Occipital lobe (tissue), 3 donors: Measurements from ENCODE around the gene PCDHAC2. TPM values are rescaled to one million over a fixed set of nuclear protein-coding genes. Genes with fewer than 3 reads are reported as not detected.

Experiments
- DNase-seq: peaks from one replicate; lab custom pipeline; 2025; lab: John Stamatoyannopoulos, UW
- small RNA-seq: library from RNA; depleted of rRNA; stranded (forward); fragments of <200 nt; gene quantifications from one replicate; pipeline ENCODE3, GENCODE V24; 2014
- total RNA-seq: library from RNA; depleted of rRNA; stranded (reverse); fragments of >200 nt; gene quantifications from one replicate; pipeline ENCODE4 v1.2.3, GENCODE V29; 2014

The PCDHAC2 gene
- total RNA-seq, 1 donor from 2014 or later: 33.5 TPM

DNA sequence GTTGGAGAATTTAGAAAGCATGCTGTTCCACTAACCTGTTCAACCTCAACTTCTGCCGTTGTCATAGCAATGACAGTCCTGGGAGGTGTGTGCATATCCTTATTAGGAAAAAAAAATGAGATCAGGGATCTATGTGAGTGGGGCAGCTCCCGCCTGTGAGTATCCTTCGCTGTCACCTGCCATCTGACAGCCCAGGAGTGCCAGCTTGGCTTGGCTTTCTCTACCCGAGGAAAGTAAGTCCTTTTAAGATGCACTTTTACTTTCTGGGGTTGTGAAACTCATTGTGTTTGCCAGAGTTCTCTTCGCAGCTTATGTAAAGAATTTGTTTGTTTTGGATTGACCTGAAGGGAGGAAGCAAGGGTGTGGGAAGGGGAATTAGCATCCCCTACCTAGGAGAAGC lies 21.8 kb downstream of the PCDHAC2 start:
- no peak for DNase-seq

DNA sequence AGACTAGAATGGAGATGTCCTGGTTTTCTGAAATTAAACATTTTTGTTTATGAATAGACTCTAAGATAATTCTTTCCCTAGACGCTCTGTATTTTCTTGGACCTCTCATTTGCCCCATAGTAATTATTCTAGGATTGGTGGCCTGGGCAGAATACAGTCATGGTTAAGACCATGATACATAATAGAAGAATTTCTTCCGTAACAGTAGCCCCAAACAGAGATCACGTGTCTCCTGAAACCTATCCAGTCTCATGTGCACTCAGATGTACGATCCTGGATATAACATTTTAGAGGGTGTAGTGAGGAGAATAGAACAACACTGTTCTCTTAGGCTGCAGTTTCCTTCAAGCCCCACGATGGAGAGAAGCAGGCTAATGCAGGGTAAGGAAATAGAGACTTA lies 22.3 kb downstream of the PCDHAC2 start:
- DNase-seq: no peak

DNA sequence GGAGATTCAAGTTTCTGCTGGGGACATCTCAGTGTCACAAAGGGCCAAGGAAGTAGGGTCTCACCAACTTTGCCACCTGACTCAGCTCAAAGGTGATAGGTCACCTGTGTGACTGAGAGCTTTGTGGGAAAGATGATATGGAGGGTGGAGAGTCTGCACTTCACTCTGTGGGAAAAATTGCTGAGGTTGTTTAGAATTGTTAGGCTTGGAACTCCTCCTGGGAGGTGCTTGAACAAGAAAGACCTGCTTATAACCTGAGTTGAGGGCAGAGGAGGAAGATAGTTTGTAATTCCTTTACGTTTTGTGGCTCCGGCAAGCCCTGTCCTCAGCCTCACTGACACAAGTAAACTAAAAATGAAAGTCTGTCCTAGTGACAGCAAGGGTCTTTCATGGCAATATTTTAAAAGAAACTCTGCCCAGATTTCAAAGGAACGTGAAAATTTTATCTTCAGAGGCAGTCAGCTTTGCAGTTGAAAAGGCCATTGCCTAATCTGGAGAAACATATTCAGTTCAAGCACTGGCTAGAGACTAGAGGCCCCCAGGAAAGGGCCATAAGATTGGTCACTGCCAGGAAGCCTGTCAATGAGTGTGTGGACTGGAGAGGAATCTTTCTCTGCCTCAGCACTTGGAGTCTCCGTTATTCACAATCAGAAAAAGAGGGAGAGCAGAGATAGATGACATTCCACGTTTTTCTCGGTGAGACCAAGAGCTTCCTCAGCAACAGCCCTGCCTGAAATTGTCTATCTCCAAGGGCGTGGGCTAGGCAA lies 23.2 kb downstream of the PCDHAC2 start:
- no peak for DNase-seq

DNA sequence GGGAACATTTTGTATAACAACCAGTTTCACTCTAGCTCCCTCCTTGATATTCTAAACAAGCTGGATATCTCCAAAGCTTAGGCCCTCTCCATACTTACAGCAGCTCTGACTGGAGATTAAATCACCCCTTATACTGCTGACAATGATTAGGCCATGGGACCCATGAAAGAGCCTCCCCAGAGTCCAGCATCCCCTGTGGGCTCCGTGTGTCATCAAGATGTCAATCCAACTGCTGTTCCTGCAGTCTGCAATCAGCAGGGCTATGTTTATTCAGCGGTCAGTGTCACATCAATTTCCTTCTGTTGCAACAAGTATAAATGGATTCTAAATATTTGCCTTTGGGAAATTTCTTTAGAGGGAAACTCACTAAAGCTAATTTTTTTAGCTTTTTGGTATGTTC lies 26.6 kb downstream of the PCDHAC2 start:
- DNase-seq: no peak

DNA sequence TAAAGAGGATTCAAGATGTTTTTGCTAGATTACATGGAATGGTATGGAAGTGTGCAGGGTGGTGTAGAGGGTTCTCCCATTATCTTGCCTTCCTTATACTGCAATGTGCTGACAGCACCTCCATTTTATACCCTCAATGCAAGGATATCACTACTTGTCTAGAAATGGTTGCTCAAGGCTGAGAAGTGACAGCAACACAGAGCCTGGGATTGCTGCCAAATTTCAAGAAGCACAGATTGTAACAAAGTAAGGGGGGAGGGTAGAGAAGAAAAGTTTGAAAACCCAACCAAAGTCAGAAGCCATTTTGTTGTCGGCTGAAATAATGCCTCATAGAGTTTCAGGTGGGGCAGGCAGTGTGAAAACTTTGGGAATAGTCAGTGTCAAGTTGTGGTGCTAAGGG lies 29.8 kb downstream of the PCDHAC2 start:
- no peak for DNase-seq

DNA sequence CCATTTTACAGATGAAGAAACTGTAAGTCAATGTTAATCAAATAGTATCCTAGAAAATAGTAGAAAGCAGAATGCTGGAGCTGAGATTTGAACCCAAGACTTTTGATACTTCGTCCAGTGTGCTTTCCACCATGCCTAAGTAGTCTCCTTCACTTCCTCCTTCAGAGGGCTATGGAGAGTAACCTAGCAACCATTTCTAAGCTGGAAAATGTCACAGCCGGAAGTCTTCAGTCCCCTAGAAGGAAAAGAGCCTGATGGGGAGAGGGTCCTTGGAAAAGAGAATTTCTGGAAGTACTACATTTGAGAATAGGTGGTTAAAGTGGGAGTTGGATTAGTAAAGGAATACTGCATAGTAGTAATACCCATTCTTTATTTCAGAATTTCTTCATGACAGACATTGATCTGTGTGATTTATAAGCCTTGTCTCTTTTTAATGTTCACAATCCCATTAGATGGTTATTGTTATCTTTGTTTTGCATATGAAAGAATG lies 32.7 kb downstream of the PCDHAC2 start:
- no peak for DNase-seq

DNA sequence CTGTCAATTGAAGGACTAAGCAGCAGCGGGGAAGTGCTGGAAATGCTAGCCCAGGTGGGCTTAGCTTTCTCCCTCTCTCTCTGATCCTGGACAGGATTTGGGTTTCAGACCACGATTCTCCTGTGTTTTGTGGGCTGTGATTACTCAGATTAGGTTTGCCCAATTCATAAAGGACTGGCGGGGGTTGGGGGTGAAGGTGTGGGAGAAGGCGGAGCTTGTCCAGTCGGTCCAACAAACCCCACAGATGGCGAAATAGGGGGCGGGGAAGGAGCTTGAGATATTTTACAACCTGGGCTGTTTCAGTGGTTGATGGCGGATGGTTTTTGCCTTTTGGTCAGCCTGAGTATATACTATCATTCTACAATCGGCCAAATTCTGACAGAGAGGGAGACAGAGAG lies 35.2 kb downstream of the PCDHAC2 start:
- DNase-seq: no peak

DNA sequence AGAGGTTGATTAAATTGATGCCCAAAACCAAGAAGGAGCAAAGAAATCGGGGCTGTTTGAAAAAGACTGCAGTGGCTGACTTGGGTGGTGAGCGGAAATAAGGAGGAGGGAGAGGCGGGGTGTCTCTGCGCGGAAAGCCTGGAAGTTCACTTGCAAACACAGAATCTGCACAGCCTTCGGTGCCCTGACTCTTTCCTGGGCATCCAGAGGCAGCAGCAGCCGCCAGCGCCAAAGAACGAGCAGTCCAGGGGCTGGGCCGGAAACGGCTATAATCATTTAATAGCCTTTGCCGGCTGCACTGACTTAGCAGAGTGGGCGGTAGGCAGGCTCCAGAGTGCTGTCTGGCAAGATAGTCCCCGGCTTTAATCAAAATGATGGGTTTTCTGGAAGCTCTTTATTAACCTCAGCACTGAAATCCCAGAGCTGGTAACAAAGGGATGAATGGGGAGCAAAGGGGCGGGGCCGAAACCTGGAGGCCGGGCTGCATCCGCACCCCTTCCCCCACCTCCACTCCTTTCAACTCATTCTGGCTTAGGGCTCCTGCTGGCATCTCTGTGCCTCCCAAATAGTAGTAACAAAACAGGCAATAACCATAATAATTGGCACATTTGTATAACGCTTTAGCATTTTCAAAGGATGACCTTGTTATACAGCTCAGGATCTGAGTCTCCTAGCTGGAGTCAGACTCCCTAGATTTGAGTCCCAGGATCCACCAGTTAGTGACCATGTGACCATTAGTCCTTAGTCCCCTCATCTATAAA lies 35.7 kb downstream of the PCDHAC2 start:
- no peak for DNase-seq

DNA sequence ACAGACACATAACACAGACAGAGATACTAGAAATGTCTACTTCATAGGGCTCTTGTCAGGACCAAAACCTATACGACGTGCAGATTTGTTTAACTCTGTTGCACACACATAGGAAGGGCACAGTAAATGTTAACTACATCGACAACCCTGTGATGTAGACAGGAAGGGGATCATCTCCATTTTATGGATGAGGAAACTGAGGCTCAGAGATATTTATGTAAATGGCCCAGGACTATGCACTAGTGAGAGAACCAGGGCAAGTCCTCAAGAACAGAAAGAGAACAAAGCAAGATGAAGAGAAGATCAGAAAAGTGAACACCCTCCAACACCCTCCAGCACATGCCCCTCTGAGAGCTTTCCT lies 36.3 kb downstream of the PCDHAC2 start:
- DNase-seq: no peak

DNA sequence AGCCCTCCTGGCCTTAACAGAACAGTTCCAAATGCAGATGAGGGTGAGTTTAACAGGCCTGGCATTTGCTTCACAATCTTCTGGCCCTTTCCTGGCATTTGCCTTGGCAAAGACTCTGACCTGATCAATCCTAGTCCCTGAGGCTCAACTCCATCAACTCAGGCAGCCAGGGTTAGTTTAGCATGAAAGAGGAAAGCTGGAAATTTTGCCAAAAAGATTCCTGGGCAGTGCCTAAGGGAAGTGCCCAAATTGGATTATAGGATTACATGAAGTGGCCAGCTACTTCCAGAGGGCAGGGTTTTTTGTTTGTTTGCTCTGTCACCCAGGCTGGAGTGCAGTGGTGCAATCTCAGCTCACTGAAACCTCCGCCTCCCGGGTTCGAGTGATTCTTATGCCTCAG lies 36.8 kb downstream of the PCDHAC2 start:
- DNase-seq: no peak

DNA sequence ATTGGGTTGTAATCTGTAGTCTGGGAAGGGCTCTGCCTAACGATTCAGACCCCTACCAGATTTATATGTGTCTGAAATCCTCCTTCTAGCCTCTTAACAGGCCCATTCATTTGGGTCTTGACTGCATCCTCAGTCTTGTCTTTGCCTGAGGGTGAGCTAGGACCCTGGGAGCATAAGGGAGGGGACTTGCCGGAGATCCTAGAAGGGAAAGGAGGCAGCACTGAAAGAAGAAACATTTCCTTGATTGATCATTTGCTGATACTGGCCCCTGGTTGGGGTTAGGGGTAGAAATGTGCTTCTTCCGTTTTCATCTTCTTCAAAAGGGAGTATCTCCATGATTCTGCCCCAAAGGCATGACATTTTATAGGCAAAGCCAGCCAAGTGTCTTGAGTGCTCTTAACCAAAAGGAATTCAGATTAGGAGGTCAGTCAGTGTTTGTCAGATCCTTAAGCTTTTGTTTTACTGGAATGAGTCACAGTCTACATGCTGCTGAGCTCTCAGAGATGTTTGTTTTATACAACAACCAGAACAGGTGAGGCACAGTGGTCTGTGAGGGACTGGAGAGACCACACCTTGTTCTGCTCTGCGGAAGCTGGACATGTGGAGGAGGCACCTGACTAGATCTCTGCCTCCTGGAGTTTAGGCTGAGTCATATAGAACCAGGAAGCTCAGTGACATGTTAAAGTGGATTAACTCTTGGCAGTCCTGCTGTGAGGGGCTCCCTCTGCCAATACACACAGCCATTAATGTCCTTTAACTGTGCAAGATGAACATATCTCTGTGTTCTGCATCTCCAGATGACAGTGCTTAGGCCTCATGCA lies 37.7 kb downstream of the PCDHAC2 start:
- no peak for DNase-seq

DNA sequence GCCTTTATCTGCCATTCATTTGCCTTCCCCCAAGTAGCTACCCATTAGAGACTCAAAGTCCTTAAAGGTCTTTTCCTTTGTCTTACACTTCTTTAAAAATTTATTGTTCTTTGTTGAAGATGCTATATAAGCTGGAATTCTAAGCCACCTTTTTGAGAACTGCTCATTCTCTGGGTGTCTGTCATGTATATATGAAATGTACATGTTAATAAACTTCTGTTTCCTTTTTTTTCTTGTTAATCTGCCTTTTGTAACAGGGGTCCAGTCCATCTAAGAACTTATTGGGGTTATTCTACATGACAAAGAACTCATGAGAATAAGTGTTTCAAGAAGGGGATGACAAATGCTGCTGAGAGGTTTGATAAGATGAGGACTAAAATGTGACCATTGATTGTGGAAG lies 41.5 kb downstream of the PCDHAC2 start:
- DNase-seq: no peak

DNA sequence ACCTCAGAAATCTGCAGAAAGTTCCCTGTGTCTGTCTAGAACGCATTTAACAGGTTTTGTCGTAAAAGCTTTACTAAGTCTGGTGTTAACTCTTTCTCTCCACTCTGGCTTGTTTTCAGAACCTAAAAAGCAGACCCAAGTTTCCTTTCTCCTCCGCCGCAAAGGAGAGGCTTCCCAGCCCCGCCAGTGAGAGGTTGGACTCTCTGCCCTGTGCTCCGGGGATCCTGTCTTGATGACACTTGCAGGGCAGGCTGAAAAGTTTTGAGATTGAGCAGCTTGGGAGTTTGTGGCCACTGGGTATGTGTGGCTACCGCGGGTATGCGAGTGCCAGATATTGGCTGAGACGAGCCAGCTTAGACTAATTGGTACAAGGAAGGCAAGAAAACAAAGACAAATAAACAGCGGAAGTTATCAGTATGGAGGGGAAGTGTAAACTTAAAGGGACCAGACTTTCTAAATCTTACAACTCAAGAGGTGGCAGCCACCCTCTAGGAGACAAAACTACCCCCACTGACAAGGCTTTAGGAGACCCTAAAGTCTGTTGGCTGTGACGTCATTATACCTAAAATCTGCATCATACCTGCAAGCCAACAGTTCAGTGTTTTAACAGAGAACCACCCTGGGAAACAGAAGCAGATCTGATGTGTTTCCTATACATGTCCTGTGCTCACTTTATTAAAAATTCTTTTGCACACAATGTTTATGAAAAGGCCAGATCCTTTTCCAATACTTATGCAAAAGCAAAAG lies 43.9 kb downstream of the PCDHAC2 start:
- no peak for DNase-seq

DNA sequence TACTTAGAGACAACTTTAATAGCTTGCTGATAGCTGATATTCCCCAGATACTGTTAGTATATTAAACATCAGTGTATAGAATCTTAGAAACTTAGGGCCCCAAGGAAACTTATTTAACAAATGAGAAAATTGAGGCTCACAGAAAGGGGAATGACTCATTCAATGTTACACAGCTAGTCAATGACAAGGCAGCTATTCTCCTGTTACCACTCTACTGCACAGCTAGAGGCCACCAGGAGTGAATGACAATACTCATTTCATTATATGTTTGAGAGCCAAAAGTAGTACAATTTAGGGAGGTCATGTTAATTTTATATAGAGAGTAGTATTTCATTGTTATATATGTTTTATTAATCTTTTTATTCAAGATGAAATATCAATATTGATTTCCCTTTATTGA lies 51.7 kb downstream of the PCDHAC2 start:
- no peak for DNase-seq

Small RNAs within 50 kb of the gene (small RNA-seq; reads per million reads assigned to genes)
- not detected for gene AC010223.1

Other genes with a start within 250 kb of the PCDHAC2 start
- gene PCDHA1, start 180.3 kb upstream of the PCDHAC2 start, total RNA-seq: 6.6 TPM
- 11.5 TPM for gene PCDHA2, start 171.6 kb upstream of the PCDHAC2 start, total RNA-seq
- 21.2 TPM for gene PCDHA3, start 165.4 kb upstream of the PCDHAC2 start, total RNA-seq
- 18.6 TPM for gene PCDHA4, start 159.4 kb upstream of the PCDHAC2 start, total RNA-seq
- gene PCDHA5, start 144.9 kb upstream of the PCDHAC2 start, total RNA-seq: 13.1 TPM
- 24.8 TPM for gene PCDHA6, start 138.5 kb upstream of the PCDHAC2 start, total RNA-seq
- 18.1 TPM for gene PCDHA7, start 132.2 kb upstream of the PCDHAC2 start, total RNA-seq
- 11.1 TPM for gene PCDHA8, start 125.3 kb upstream of the PCDHAC2 start, total RNA-seq
- gene PCDHA9, start 118.1 kb upstream of the PCDHAC2 start, total RNA-seq: 18.6 TPM
- 20.3 TPM for gene PCDHA10, start 110.6 kb upstream of the PCDHAC2 start, total RNA-seq
- gene PCDHA11, start 97.5 kb upstream of the PCDHAC2 start, total RNA-seq: 38.8 TPM
- gene PCDHA12, start 91.2 kb upstream of the PCDHAC2 start, total RNA-seq: 19.8 TPM
- 20.9 TPM for gene PCDHA13, start 84.4 kb upstream of the PCDHAC2 start, total RNA-seq
- gene PCDHAC1, start 40.2 kb upstream of the PCDHAC2 start, total RNA-seq: 74.1 TPM
- gene PCDHB1, start 84.9 kb downstream of the PCDHAC2 start, total RNA-seq: 0.31 TPM
- 14.2 TPM for gene PCDHB2, start 128.1 kb downstream of the PCDHAC2 start, total RNA-seq
- gene PCDHB3, start 134.0 kb downstream of the PCDHAC2 start, total RNA-seq: 10.3 TPM
- 4.7 TPM for gene PCDHB4, start 155.3 kb downstream of the PCDHAC2 start, total RNA-seq
- 9.7 TPM for gene PCDHB5, start 168.7 kb downstream of the PCDHAC2 start, total RNA-seq
- 3.1 TPM for gene PCDHB6, start 183.6 kb downstream of the PCDHAC2 start, total RNA-seq
- gene PCDHB7, start 206.2 kb downstream of the PCDHAC2 start, total RNA-seq: 13.4 TPM
- gene PCDHB8, start 211.3 kb downstream of the PCDHAC2 start, total RNA-seq: 8.6 TPM
- 4.5 TPM for gene PCDHB16, start 215.9 kb downstream of the PCDHAC2 start, total RNA-seq
- 6.1 TPM for gene PCDHB9, start 220.7 kb downstream of the PCDHAC2 start, total RNA-seq
- gene PCDHB10, start 225.9 kb downstream of the PCDHAC2 start, total RNA-seq: 13.1 TPM
- 10.5 TPM for gene PCDHB11, start 233.2 kb downstream of the PCDHAC2 start, total RNA-seq
- gene PCDHB12, start 242.2 kb downstream of the PCDHAC2 start, total RNA-seq: 14.8 TPM
- 9.2 TPM for gene PCDHB13, start 247.4 kb downstream of the PCDHAC2 start, total RNA-seq